Glomerular endothelial cell (primary cell): Measurements from ENCODE around the gene PLXNC1. TPM values are rescaled to one million over a fixed set of nuclear protein-coding genes. Genes with fewer than 3 reads are reported as not detected.
A peak's percentile ranks its signal among the peaks of the same experiment; 100 is the strongest.

Experiments
- DNase-seq: peaks from one replicate; pipeline ENCODE4 v3.0.0-alpha.2; 2011; ENCODE audit warnings: low read depth, low spot score; ENCODE audit errors: extremely low read depth
- total RNA-seq: library from RNA; depleted of rRNA; stranded (reverse); fragments of >200 nt; gene quantifications from 2 replicates; pipeline ENCODE4 v1.2.3, GENCODE V29; 2015

PLXNC1 gene
- total RNA-seq, 1 donor from 2014 or later = 0.99 TPM

DNA sequence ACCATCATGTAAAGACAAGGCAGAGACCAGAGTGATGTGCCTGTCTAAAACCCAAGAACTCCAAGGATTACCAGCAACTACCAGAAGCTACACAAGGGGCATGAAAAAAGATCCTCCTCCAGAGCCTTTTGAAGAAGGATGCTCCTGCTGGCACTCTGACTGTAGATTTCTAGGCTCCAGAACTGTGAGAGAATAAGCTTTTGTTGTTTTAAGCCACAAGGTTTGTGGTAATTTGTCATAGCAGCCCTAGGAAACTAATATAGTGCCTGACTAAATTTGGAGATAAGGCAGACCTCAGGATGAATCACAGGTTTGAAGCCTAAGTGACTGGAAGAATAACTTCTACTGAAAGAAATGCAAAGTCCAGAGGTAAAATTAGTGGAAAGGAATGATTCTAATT, 178.3 kb downstream of the PLXNC1 start:
- DNase-seq = no peak

DNA sequence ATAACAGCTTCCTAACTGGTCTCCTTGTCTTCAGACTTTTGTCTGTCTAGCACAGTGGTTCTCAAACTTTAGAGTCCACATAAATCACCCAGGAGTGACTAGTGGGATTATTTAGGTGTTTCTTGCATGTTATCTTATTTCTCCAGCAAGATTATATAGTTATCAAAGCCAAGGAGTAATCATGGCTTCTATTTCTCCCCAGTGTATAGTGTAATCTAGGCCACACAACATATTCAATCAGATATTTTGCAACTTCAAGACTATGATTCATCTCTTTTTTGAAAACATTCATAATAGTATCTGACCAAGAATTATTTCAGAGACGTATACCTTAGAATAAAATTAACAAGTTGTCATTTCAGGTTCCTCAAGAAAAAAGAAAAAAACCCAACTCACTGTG, 179.4 kb downstream of the PLXNC1 start:
- no peak for DNase-seq

DNA sequence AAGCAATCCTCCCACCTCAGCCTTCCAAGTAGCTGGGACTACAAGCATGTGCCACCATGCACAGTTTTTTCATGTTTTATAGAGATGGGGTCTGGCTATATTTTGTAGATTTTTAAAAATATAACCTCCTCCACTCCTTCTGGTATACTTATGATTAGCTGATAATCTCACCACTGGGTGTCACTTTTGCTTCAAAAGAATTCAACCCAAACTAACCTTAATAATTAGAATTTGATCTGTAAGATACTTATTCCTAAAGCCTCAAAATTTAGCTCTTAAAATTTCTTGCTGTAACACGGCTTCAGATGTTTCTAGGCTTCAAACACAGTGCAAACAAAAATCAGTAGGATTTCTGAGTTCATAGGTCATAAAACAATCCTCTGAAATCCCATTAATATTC, 181.0 kb downstream of the PLXNC1 start:
- no peak for DNase-seq

DNA sequence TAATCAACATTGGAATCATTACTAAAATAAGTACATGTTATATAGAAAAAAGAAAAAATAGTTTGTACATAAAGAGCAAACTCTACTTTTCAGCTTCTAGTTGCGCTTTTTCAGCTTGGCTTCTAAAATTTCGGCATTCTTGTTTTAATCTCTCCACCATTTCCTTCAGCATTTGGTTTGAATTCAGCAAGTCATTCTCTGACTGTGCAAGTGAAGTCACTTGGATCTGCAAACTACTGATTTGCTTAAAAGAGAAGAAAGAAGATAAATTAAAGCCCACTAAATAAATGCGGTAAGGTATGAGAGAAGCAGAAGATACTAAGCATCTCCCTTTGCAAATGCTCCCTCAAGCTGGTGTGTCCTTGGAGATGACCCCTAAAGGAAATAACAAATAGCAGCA, 185.0 kb downstream of the PLXNC1 start:
- no peak for DNase-seq

DNA sequence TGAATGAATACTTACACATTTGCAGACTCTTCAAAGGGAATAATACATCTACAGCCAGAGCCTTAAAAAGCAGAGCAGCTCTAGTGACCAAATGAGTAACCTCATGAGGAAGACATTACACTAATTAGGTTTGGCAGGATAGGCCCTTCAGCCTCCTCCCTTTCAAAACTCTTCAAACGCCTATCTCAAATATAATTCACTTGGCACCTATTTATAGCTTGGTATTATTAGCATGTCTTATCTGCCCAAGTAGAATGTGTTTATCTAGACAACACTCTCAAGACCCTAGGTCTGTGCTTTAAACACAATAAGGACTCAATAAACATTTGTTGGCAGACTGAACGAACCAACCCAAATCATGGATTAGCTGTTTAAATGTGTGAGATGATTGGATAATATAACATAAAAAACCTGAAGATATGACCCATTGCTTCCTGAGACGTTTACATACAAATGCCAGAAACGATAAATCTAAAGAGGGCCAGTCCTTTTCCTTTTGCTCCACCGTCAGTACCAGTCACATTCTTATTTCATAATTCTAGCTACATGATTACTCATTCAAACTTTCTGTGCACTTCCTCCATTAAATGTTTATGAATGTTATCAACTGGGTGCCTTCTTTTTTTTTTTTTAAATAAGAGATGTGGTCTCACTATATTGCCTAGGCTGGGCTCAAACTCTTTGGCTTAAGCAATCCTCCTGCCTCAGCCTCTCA, 188.0 kb downstream of the PLXNC1 start:
- DNase-seq = peak; percentile 41

DNA sequence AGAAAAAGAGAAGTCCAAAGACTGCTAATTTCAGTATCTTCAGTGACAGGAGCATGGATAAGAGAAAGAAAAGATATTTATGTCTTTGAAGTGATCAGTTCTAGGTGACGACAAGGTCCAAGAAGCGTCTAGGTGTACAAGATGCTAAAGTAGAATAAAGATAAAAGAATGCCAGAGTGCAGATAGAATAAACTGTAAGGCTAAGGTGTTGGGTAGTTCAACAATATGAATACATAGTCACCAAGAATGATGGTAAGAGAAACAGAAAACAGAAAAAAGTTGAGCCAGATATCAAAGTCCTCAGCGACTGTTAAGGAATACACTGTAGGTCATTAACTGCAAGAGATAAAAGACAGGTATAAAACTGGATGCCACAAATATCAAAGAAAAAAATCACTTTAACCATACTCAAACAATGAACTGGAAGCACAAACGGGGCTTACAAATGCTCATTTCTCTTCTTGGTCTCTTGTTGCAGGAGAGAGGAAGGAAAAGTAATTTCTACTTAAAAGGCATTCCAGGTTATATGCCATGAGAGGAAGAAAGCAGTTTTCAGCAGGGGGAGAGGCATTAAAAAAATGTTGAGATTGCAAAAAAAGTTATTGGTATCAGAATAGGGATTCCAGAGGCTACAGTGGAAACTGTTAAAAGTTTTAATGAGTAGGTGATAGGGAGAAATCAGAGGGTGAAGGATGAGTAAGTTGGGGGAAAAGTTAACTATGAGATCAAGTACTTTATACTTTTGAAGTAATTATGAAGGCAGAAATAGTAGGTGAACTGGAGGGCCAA, 189.8 kb downstream of the PLXNC1 start:
- no peak for DNase-seq

DNA sequence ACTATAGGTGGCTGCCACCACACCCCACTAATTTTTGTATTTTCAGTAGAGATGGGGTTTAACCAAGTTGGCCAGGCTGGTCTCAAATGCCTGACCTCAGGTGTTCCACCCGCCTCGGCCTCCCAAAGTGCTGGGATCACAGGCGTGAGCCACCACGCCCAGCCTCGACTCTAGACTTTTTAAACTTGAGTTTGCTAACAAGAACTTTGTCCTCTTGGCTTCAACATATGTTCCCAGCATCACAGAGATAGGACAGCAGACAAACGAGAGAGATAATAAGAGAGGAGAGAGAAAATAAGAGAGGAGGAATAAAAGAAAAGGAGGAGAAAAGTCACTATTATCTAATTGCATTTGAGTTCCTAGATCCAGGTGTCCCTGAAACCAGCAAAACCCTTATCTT, 192.2 kb downstream of the PLXNC1 start:
- DNase-seq = no peak

DNA sequence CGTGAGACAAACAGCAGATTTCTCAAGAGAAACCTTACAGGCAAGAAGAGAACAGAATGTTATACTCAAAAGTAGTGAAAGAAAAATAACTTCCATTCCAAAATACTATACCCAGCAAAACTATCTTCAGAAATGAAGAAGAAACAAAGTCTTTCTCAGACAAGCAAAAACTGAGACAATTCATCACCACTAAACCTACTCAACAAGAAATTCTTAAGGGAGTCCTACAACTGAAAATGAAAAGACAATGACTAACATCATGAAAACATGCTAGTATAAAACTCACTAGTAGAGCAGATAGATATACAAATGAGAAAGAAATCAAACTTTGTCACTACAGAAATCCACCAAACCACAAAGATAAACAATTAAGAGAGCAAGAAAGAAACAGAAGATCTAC, 204.8 kb downstream of the PLXNC1 start:
- DNase-seq = no peak
